K562 (cell line): ENCODE results near the gene VPS13D. TPM values are rescaled to one million over a fixed set of nuclear protein-coding genes. Genes with fewer than 3 reads are reported as not detected.

ENCODE experiments used
- ATAC-seq: fragments of 200-7000 bp; cut with Tn5 transposase; 3 replicates; pipeline ENCODE4 v1.9.1; 2020; ENCODE audit warnings: moderate library complexity
- BruUV-seq: library from RNA; stranded (reverse); fragments of 400-500 nt; replicated peaks from 2 replicates; lab custom pipeline; 2021; lab: Mats Ljungman, UMichigan
- CTCF ChIA-PET: fragments of 300-600 bp; formaldehyde crosslinking; extraction: SDS; loops from one replicate; lab custom pipeline; 2021; ENCODE audit warnings: low intra/inter-chr PET ratio; lab: Yijun Ruan, JAX
- POLR2A ChIA-PET: fragments of 300-600, 350-650 bp; sonication (Branson Sonifier 250); formaldehyde crosslinking; extraction: SDS; loops from one replicate; lab custom pipeline; 2021; ENCODE audit warnings: antibody characterized with exemption, inconsistent platforms; lab: Yijun Ruan, JAX
- DNase-seq, 4 experiments: peaks; one replicate each; pipeline versions ENCODE4 v3.0.0 to v3.0.0-alpha.2; 2011 to 2018; ENCODE audit warnings: low spot score in 3 of 4, mixed read lengths in 3 of 4; ENCODE audit errors: extremely low read depth in 1 of 4
- FAIRE-seq: peaks from 2 replicates; lab custom pipeline; 2011; peaks lifted over from hg19 to GRCh38; lab: Jason Lieb, UNC
- H2AFZ ChIP-seq: 2 replicates; pipeline ENCODE4 v1.6.0; 2011; ENCODE audit warnings: low read depth, low read length, control low read depth, inconsistent platforms
- H3K27ac ChIP-seq: fragments of 200-600 bp; 3 replicates; pipeline ENCODE4 v1.8.0; 2011; ENCODE audit warnings: low read depth, mild to moderate bottlenecking, control low read depth, inconsistent platforms, low read length, moderate library complexity, mixed read lengths; ENCODE audit errors: extremely low read depth
- H3K27me3 ChIP-seq, 2 experiments: fragments of 300-600 bp in 1 of 2; 2 replicates in 1 of 2; 3 replicates in 1 of 2; pipeline versions ENCODE4 v1.6.0 to v1.8.0; 2011; ENCODE audit warnings: inconsistent platforms in 2 of 2, low read length in 2 of 2, mild to moderate bottlenecking in 1 of 2, mixed read lengths in 1 of 2, moderate library complexity in 1 of 2; ENCODE audit not compliant: control insufficient read depth in 2 of 2, insufficient read depth in 2 of 2
- H3K36me3 ChIP-seq: fragments of 300-600 bp; 3 replicates; pipeline ENCODE4 v1.8.0; 2011; ENCODE audit warnings: mild to moderate bottlenecking, low read length, inconsistent platforms; ENCODE audit not compliant: control insufficient read depth, insufficient read depth
- H3K4me1 ChIP-seq, 2 experiments: fragments of 200-600 bp in 1 of 2; replicated peaks in 1 of 2; 2 replicates in 1 of 2; 3 replicates in 1 of 2; pipeline versions ENCODE4 v1.5.1 to v1.8.0; 2011; ENCODE audit warnings: inconsistent platforms in 2 of 2, low read length in 2 of 2, mild to moderate bottlenecking in 1 of 2, mixed read lengths in 1 of 2, moderate library complexity in 1 of 2; ENCODE audit not compliant: control insufficient read depth in 2 of 2, insufficient read depth in 2 of 2
- H3K4me2 ChIP-seq: 2 replicates; pipeline ENCODE4 v1.6.1; 2011; ENCODE audit warnings: low read length, control low read depth, inconsistent platforms, mixed read lengths; ENCODE audit not compliant: insufficient read depth
- H3K4me3 ChIP-seq: fragments of 200-600 bp; sonication (generic), shearing (Covaris generic); 2 replicates; pipeline ENCODE4 v1.5.1; 2016; ENCODE audit warnings: control low read depth, inconsistent platforms
- H3K79me2 ChIP-seq: fragments of 200-600 bp; 3 replicates; pipeline ENCODE4 v1.8.0; 2011; ENCODE audit warnings: low read length, inconsistent platforms; ENCODE audit not compliant: control insufficient read depth, insufficient read depth
- H3K9ac ChIP-seq, 2 experiments: 2 replicates each; pipeline versions ENCODE4 v1.6.0 to v1.6.1; 2011; ENCODE audit warnings: low read depth in 2 of 2, low read length in 2 of 2, control low read depth in 1 of 2, inconsistent platforms in 1 of 2, mild to moderate bottlenecking in 1 of 2, mixed read lengths in 1 of 2; ENCODE audit not compliant: insufficient read depth in 1 of 2
- H3K9me1 ChIP-seq: one replicate; pipeline ENCODE4 v1.6.0; 2011; ENCODE audit warnings: inconsistent platforms, mild to moderate bottlenecking, low read length, moderate library complexity; ENCODE audit not compliant: control insufficient read depth, insufficient read depth
- H3K9me3 ChIP-seq: replicated peaks from 2 replicates; pipeline ENCODE4 v1.5.1; 2011; ENCODE audit warnings: low read depth, low read length, inconsistent platforms; ENCODE audit not compliant: control insufficient read depth, insufficient read depth
- H4K20me1 ChIP-seq: replicated peaks from 2 replicates; pipeline ENCODE4 v1.6.1; 2011; ENCODE audit warnings: low read length, inconsistent platforms, mixed read lengths; ENCODE audit not compliant: control insufficient read depth, insufficient read depth
- ATF3 ChIP-seq, 2 experiments: fragments of 450-650 bp in 1 of 2; sonication (generic) in 1 of 2; formaldehyde crosslinking in 1 of 2; IDR thresholded peaks in 1 of 2; conservative IDR thresholded peaks in 1 of 2; 2 replicates each; pipeline versions ENCODE4 v1.6.1 to v1.8.1; 2016 to 2023; ENCODE audit warnings: mild to moderate bottlenecking in 2 of 2, moderate library complexity in 2 of 2, inconsistent platforms in 1 of 2, missing genetic modification reagents in 1 of 2
- DMBX1 ChIP-seq: fragments of 250-450 bp; sonication (Bioruptor Pico); IDR thresholded peaks from 2 replicates; pipeline ENCODE4 v1.8.0; 2022; ENCODE audit warnings: inconsistent platforms, mild to moderate bottlenecking, moderate library complexity, borderline replicate concordance
- EGR1 ChIP-seq: fragments of 450-650 bp; conservative IDR thresholded peaks from 2 replicates; pipeline ENCODE4 v1.6.1; 2017; ENCODE audit warnings: mild to moderate bottlenecking
- FOSL1 ChIP-seq: fragments of 200-800 bp; sonication (Bioruptor generic); conservative IDR thresholded peaks from 2 replicates; pipeline ENCODE4 v1.6.1; 2016; ENCODE audit warnings: missing genetic modification characterization, missing compliant biosample characterization
- HMBOX1 ChIP-seq: sonication (generic); IDR thresholded peaks from 2 replicates; pipeline ENCODE4 v1.6.1; 2016
- PATZ1 ChIP-seq: fragments of 250-450 bp; sonication (Bioruptor Pico); IDR thresholded peaks from 2 replicates; pipeline ENCODE4 v1.5.0; 2020; ENCODE audit warnings: mild to moderate bottlenecking, borderline replicate concordance
- SETDB1 ChIP-seq: IDR thresholded peaks from one replicate; pipeline ENCODE4 v1.6.1; 2012; ENCODE audit warnings: low read length, control low read depth, inconsistent platforms
- SP1 ChIP-seq: sonication (generic); formaldehyde crosslinking; IDR thresholded peaks from 2 replicates; pipeline ENCODE4 v1.8.1; 2022; ENCODE audit warnings: mild to moderate bottlenecking, missing genetic modification reagents
- TCF3 ChIP-seq: sonication (generic); formaldehyde crosslinking; IDR thresholded peaks from 2 replicates; pipeline ENCODE4 v1.4.0; 2020; ENCODE audit warnings: mild to moderate bottlenecking, missing genetic modification reagents
- TEAD4 ChIP-seq, 2 experiments: sonication (generic) in 1 of 2; formaldehyde crosslinking in 1 of 2; IDR thresholded peaks; 2 replicates each; pipeline versions ENCODE4 v1.6.1 to v1.8.0; 2012 to 2022; ENCODE audit warnings: borderline replicate concordance in 1 of 2, inconsistent platforms in 1 of 2, low read length in 1 of 2, mild to moderate bottlenecking in 1 of 2, missing genetic modification reagents in 1 of 2
- WHSC1 ChIP-seq: IDR thresholded peaks from one replicate; pipeline ENCODE4 v1.6.1; 2012; ENCODE audit warnings: low read length, control low read depth, inconsistent platforms
- ZC3H8 ChIP-seq: fragments of 450-650 bp; IDR thresholded peaks from 2 replicates; pipeline ENCODE4 v1.6.1; 2017
- ZNF586 ChIP-seq: fragments of 450-650 bp; formaldehyde crosslinking; conservative IDR thresholded peaks from 2 replicates; pipeline ENCODE4 v1.4.0; 2020; ENCODE audit warnings: mild to moderate bottlenecking, moderate library complexity
- ZNF740 ChIP-seq, 3 experiments: fragments of 200-800 bp in 1 of 3; sonication (Bioruptor generic) in 1 of 3; sonication (generic) in 1 of 3; formaldehyde crosslinking in 1 of 3; IDR thresholded peaks; 2 replicates each; pipeline versions ENCODE4 v1.6.1 to v1.8.0; 2016 to 2022; ENCODE audit warnings: mild to moderate bottlenecking in 2 of 3, missing compliant biosample characterization in 2 of 3, missing genetic modification characterization in 2 of 3, missing genetic modification reagents in 1 of 3
- WGBS: fragments of 100-300 bp; shearing (Covaris generic); methylation state at CpG from one replicate; pipeline ENCODE4 v1.1.6; 2016; ENCODE audit warnings: low coverage, mixed read lengths; ENCODE audit not compliant: insufficient coverage; ENCODE audit errors: missing lambda C conversion rate; 5-methylcytosine and 5-hydroxymethylcytosine counted together
- in situ Hi-C: fragments of 300-500 bp; cut with MboI; formaldehyde crosslinking; loops from 4 replicates; pipeline ENCODE4 v1.15.0; 2018; ENCODE audit warnings: inconsistent platforms, mixed read lengths
- intact Hi-C: fragments of 100-400 bp; cut with micrococcal nuclease; formaldehyde crosslinking; loops from 2 replicates; pipeline ENCODE4 v1.14.2; 2022
- polyA plus RNA-seq, 8 experiments: library from polyadenylated mRNA; depleted of rRNA in 4 of 8; stranded (reverse) in 5 of 8; unstranded in 3 of 8; fragments of >200 nt; fragmentation: Nextera tagmentation in 2 of 8; fragmentation: Illumina TruSeq in 1 of 8; extraction: Ambion mirVana in 2 of 8; extraction: Trizol in 1 of 8; gene quantifications; 2 replicates each; pipeline versions ENCODE4 v1.2.1 to v1.2.3, GENCODE V29; 2011 to 2014; ENCODE audit warnings: inconsistent platforms in 1 of 8, missing spikeins in 1 of 8
- total RNA-seq, 7 experiments: library from RNA; depleted of rRNA in 6 of 7; stranded (reverse); fragments of >200 nt in 6 of 7; fragmentation: Illumina TruSeq in 2 of 7; extraction: Trizol in 2 of 7; gene quantifications; 2 replicates each; pipeline versions ENCODE4 v1.2.1 to v1.2.3, GENCODE V29; 2011 to 2021; ENCODE audit warnings: low replicate concordance in 1 of 7

VPS13D gene
- total and polyA plus RNA-seq, 9 of the 15 experiments (the other 6 are each of a cell fraction or from before 2014, with no cell fraction given), result 6.1 to 51.5 (median 38.5) TPM

- TF ChIP-seq SETDB1, result no peak
Observed at GRCh38 chr1:12444329-12444841, 214.6 kb downstream of the VPS13D start (continued).

DNA sequence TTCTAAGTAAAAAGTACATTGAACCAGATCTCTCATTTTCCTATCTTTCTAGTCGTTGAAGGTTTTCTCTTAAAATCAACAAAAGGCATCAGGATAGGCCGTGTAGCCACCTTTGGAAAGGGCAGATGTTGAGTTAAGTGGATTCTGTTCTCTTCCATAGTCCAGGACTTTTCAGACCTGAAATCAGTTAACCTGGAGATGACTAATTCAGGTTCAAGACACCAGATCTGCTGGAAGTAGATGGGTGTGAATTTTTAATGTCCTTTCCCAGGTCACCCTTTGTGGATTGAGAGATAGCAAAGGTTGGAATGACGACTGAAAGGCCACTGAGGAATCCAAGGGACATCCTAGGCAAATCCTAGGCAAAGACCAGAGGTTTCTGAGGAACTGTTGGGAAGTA is 215.4 kb downstream of the VPS13D start:
- Histone ChIP-seq H3K9ac (peak overlapping the region in 1 of 2 experiments; percentile 22; a peak in 1 of 4 replicates), H3K4me1 (peaks cover 23 to 67% of the 10 kb centered on the region in 2 experiments), H3K27me3 (no peaks in the 10 kb centered on the region), H3K4me3 (no peak overlapping the region), H2AFZ (no peak overlapping the region), H4K20me1 (no peaks in the 10 kb centered on the region), H3K27ac (peak overlapping the region; percentile 39), H3K36me3 (peaks cover 20% of the 10 kb centered on the region), H3K9me1 (peaks cover 2% of the 10 kb centered on the region), H3K4me2 (no peak overlapping the region), H3K79me2 (peaks cover 24% of the 10 kb centered on the region), H3K9me3 (no peaks in the 10 kb centered on the region)
- FAIRE-seq (no peak), ATAC-seq (no peak), DNase-seq (peak in 2 of 4 experiments; percentile 40 to 50)
- ChIA-PET CTCF (no interaction called here), POLR2A (interaction anchor here (1.0 to 3.2 kb wide), 2 partner anchors 12 to 18 kb away, joined by 3 to 12 read pairs; no protein-coding TSS in a partner anchor)
- WGBS, result 27% methylated on average over 3 of the region's 3 CpGs
- in situ Hi-C loops (no loop called here), intact Hi-C loops (no loop called here)
- BruUV-seq, result no TSS peak
- TF ChIP-seq FOSL1 (peak; percentile 39; the same call in 1 of the 2 replicates), TEAD4 (IDR thresholded peaks at IDR 0.05; ENCODE audit: low read length) (0 out of 2 replicates have a peak, but pooled peaks have one; percentile 18), TEAD4 (CRISPR knock-in tag; IDR thresholded peaks at IDR 0.05; ENCODE audit: borderline replicate concordance) (no peak), WHSC1 (peak; percentile 16), DMBX1 (CRISPR knock-in tag) (0 out of 2 replicates have a peak, but pooled peaks have one; percentile 10), ZNF586 (no peak), HMBOX1 (peak; percentile 53), PATZ1 (CRISPR knock-in tag) (no peak), ZC3H8 (no peak), SP1 (CRISPR knock-in tag) (peak; percentile 27; the same call in 1 of the 2 replicates), ZNF740 (CRISPR knock-in tag; IDR thresholded peaks at IDR 0.05) (no peak), ZNF740 (tag; IDR thresholded peaks at IDR 0.05) (peak in 1 of 2 experiments; percentile 60; a peak in 1 of 4 replicates), TCF3 (CRISPR knock-in tag) (no peak; the same call in 1 of the 2 replicates), EGR1 (no peak), ATF3 (IDR thresholded peaks at IDR 0.05) (no peak), ATF3 (CRISPR knock-in tag; conservative IDR thresholded peaks at IDR 0.05) (0 out of 2 replicates have a peak, but pooled peaks have one; percentile 43), SETDB1 (no peak)
